Camera-type eye (tissue), 1 donor: ENCODE data around the gene AKT3. TPM values are rescaled to one million over a fixed set of nuclear protein-coding genes. Genes with fewer than 3 reads are reported as not detected.

Experiments used
- total RNA-seq: library from RNA; depleted of rRNA; stranded (reverse); fragments of >200 nt; gene quantifications from one replicate; pipeline ENCODE4 v1.2.3, GENCODE V29; 2014

Gene AKT3
- total RNA-seq = 157 TPM

GRCh38 chr1:243850202-243850451, at the start of gene AKT3:
TSS of gene AKT3 (minus strand) at chr1:243850243. CDS start at chr1:243843170, 7,073 bp downstream.

Other genes starting within 250 kb of the AKT3 start
- gene ZBTB18, start 201.0 kb upstream of the AKT3 start, total RNA-seq = 112 TPM